ENCODE measurements around the gene MMP12.

Gene MMP12

DNA sequence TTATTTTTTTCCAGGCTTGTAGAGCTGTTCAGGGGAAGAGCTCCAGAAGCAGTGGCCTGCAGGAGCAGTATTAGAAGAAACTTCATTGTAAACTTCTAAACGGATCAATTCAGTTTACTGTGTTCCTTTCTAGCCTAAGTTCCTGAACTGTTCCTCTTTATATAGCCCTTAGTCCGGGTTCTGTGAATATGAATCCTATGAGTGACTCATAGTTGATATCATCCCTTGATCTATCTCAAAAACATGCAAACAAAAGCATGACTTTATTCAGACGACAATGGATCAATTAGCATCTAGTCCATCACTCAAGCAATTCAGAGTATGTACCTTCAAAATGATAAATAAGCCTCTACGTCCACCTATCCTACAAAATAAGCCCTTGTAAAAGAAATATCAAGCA is at the start of gene MMP12:
Gene MMP12, minus strand, starts transcription at position 131 of the 400 bp plus-strand sequence. Its CDS starts 45 bp downstream, at position 86.
- TF ChIP-seq GATA2 (IDR thresholded peaks at IDR 0.05; ENCODE audit: low read depth, low read length) (no peak), GATA3 (IDR thresholded peaks at IDR 0.05; ENCODE audit: low read depth, low read length) (no peak)

DNA sequence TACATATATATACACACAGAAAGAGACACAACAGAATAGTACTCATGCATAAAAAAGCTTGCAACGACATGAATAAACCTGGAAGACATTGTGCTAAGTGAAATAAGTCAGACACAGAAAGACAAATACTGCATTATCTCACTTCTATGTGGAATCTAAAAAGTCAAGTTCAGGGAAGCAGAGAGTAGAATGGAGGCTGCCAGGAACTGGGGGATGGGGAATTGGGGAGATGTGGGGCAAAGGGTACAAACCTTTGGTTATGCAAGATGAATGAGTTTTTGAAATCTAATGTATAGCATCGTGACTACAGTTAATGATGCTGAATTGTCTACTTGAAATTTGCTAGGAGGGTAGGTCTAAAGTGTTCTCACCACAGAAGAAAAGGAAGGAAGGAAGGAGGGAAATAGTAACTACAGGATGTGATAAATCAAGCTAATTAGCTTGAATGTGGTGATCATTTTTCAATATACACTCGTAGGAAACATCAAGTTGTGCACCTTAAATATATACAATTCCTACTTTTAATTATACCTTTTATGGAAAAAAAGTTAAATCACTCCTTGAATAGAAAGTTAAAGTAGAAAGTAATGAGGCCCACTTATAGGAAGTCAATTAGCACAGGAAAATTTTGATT is 46.9 kb upstream of the MMP12 start:
- TF ChIP-seq GATA2 (IDR thresholded peaks at IDR 0.05; ENCODE audit: low read depth, low read length) = no peak
- TF ChIP-seq GATA3 (IDR thresholded peaks at IDR 0.05; ENCODE audit: low read depth, low read length) = no peak

DNA sequence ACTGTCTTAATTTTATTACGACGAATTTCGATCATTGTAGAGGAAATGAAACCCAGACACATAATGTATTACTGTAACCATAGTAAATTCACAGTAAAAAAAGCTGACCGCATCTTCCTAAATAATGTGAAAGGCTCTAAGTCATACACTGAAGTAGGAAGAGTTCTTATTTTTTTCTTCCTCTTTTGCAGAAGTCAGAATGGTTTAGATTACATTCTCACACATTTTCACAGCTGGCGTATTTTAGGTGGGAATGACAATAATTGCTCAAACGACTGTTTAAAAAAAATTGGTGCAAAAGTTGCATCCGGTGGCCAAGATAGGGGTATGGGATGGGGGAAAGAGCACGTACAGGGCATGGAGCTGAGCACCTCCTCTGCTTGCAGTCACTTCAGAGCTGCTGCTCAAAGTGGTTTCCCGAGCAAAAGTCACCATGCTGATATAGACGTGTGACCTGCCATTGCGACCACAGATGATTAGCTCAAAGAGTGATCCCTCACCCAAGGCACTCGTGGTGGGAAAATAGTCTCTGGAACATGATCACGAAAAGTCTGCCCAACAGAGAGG is 45.4 kb upstream of the MMP12 start:
- TF ChIP-seq GATA3 (IDR thresholded peaks at IDR 0.05; ENCODE audit: low read depth, low read length) (no peak), GATA2 (IDR thresholded peaks at IDR 0.05; ENCODE audit: low read depth, low read length) (no peak)

- TF ChIP-seq GATA3 (IDR thresholded peaks at IDR 0.05; ENCODE audit: low read depth, low read length) (no peak), GATA2 (IDR thresholded peaks at IDR 0.05; ENCODE audit: low read depth, low read length) (no peak)
Measured at GRCh38 chr11:102915044-102915375, 40.2 kb upstream of the MMP12 start.

- TF ChIP-seq GATA3 (IDR thresholded peaks at IDR 0.05; ENCODE audit: low read depth, low read length) (no peak), GATA2 (IDR thresholded peaks at IDR 0.05; ENCODE audit: low read depth, low read length) (no peak)
Measured at GRCh38 chr11:102914238-102915043, 39.7 kb upstream of the MMP12 start.

- TF ChIP-seq GATA3 (IDR thresholded peaks at IDR 0.05; ENCODE audit: low read depth, low read length) (no peak), GATA2 (IDR thresholded peaks at IDR 0.05; ENCODE audit: low read depth, low read length) (no peak)
Measured at GRCh38 chr11:102912482-102912830, 37.7 kb upstream of the MMP12 start.

DNA sequence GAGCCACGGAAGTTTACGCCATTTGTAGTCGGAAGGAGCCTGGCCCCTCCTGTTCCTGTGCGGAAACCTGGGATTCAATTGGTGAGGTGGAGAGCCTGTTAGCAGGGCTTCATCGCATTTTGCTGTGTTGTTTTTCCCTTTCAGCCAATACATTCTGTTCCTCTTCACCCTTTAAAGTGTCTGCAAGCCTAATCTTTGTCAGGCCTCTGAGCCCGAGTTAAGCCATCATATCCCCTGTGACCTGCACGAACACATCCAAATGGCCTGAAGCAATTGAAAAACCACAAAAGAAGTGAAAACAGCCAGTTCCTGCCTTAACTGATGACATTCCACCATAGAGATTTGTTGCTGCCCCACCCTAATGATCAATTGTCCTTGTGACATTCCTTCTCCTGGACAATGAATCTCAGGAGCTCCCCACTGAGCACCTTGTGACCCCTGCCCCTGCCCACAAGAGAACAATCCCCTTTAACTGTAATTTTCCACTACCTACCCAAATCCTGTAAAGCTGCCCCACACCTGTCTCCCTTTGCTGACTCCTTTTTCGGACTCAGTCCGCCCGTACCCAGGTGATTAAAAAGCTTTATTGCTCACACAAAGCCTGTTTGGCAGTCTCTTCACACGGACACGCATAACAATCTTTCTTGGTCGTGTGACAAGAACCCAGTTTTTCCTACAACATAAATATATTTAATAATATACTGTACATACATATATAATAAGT is 37.1 kb upstream of the MMP12 start:
- TF ChIP-seq GATA3 (IDR thresholded peaks at IDR 0.05; ENCODE audit: low read depth, low read length) (no peak), GATA2 (IDR thresholded peaks at IDR 0.05; ENCODE audit: low read depth, low read length) (no peak)

GRCh38 chr11:102900346-102900745 is 25.6 kb upstream of the MMP12 start:
- no peak for TF ChIP-seq GATA2 (IDR thresholded peaks at IDR 0.05; ENCODE audit: low read depth, low read length)
- TF ChIP-seq GATA3 (IDR thresholded peaks at IDR 0.05; ENCODE audit: low read depth, low read length) = no peak

DNA sequence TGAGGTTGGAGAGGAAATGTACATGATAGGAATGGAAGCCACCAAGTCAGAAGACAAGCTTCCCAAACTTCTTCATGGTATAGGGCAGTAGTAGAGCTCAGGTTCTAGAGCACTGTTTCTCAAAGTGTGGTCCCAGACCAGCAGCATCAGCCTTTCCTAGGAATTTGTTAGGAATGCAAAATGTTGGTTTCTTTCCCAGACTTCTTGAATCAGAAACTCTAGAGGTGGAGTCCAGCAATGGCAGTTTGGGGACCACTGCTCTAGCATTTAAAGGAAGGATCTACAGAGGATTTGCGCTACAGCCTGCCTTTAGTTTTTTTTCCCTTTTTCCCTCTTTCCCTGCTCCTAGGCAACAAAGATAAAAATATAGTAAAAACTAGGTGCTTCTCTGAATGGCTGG is 17.0 kb upstream of the MMP12 start:
- TF ChIP-seq GATA3 (IDR thresholded peaks at IDR 0.05; ENCODE audit: low read depth, low read length) = no peak
- no peak for TF ChIP-seq GATA2 (IDR thresholded peaks at IDR 0.05; ENCODE audit: low read depth, low read length)

GRCh38 chr11:102886999-102887398 is 12.2 kb upstream of the MMP12 start:
- no peak for TF ChIP-seq GATA2 (IDR thresholded peaks at IDR 0.05; ENCODE audit: low read depth, low read length)
- TF ChIP-seq GATA3 (IDR thresholded peaks at IDR 0.05; ENCODE audit: low read depth, low read length) = no peak

GRCh38 chr11:102883141-102883540 is 8.4 kb upstream of the MMP12 start:
- no peak for TF ChIP-seq GATA3 (IDR thresholded peaks at IDR 0.05; ENCODE audit: low read depth, low read length)
- TF ChIP-seq GATA2 (IDR thresholded peaks at IDR 0.05; ENCODE audit: low read depth, low read length) = no peak

DNA sequence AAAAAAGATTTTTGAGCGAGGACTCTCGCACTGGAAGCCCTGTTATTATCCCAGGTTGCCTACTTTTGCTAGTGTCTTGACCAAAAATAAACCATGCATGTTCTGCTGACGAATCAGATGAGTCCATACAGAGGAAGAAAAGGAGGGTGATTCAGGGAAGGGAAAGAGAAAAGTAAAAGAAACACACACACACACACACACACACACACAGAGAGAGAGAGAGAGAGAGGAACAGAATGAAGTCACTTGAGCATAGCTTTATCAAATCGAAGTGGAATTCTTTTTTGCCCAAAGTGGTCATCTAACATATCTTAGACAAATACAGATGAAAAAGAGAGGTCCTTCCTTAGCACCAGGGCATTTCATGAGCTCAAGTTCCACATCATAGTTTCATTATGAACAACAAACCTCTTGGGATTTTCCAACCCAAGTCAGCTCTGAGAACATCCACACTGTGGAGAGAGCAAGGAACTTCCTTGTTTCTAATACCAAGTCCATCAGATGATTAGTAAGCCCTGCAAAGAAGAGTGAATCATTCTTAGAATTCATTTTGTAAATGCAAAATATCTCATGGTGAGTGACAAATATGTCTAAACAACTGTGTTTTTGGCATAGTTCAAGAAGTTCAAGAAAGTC is 7.7 kb upstream of the MMP12 start:
- TF ChIP-seq GATA3 (IDR thresholded peaks at IDR 0.05; ENCODE audit: low read depth, low read length) (no peak), GATA2 (IDR thresholded peaks at IDR 0.05; ENCODE audit: low read depth, low read length) (no peak)

DNA sequence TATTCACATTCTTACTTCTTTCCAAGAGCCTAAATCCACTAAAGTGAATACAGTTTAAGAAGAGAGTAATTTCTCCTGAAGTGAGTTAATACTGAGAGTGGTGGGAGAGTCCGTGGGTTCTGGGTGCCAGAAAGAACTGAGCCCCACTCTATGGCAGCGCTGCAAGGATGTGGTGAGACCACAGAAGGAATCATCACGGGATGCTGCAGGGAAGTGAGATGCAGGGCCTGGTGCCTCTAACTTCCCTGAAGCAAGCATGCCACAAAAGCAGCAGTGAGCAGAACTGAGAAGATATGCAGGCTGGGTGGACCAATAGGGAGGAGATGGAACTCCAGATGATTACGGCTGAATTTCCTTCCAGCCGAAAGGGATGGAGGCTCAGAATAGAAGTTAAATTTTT is 5.0 kb upstream of the MMP12 start:
- no peak for TF ChIP-seq GATA3 (IDR thresholded peaks at IDR 0.05; ENCODE audit: low read depth, low read length)
- no peak for TF ChIP-seq GATA2 (IDR thresholded peaks at IDR 0.05; ENCODE audit: low read depth, low read length)

GRCh38 chr11:102878595-102878994 is 3.8 kb upstream of the MMP12 start:
- no peak for TF ChIP-seq GATA3 (IDR thresholded peaks at IDR 0.05; ENCODE audit: low read depth, low read length)
- no peak for TF ChIP-seq GATA2 (IDR thresholded peaks at IDR 0.05; ENCODE audit: low read depth, low read length)

All from SH-SY5Y (cell line).